ENCODE results near the gene SNX7.

GRCh38 chr1:98644510-98644909 is 17.0 kb upstream of the SNX7 start:
- no peak for TF ChIP-seq RNF2 (IDR thresholded peaks at IDR 0.05; ENCODE audit: borderline replicate concordance, low read depth)
- TF ChIP-seq CTCF (IDR thresholded peaks at IDR 0.05), result no peak
- no peak for TF ChIP-seq POLR2A (IDR thresholded peaks at IDR 0.05; ENCODE audit: low read length)

All from A549 (cell line).